Vagina (tissue), 2 donors: Measurements from ENCODE around the gene MFAP5. TPM values are rescaled to one million over a fixed set of nuclear protein-coding genes. Genes with fewer than 3 reads are reported as not detected.
"Not testable (repeated sequence)": the region's sequence is repeated elsewhere in the genome, so short reads cannot be mapped to it uniquely, and the experiment has no call there.

Source experiments
- DNase-seq, 2 donors: peaks; one replicate each; pipeline ENCODE4 v3.0.0-alpha.2; 2017; ENCODE audit errors: extremely low spot score in 2 of 2
- H3K27ac ChIP-seq: fragments of 200-600 bp; sonication (generic); one replicate; pipeline ENCODE4 v1.5.1; 2019
- H3K27me3 ChIP-seq: fragments of 200-600 bp; sonication (generic); one replicate; pipeline ENCODE4 v1.5.1; 2019
- H3K36me3 ChIP-seq, 2 donors: fragments of 200-600 bp; sonication (generic); one replicate each; pipeline ENCODE4 v1.5.1; 2017 to 2019
- H3K4me1 ChIP-seq: fragments of 200-600 bp; sonication (generic); one replicate; pipeline ENCODE4 v1.5.1; 2019
- H3K4me3 ChIP-seq, 2 donors: fragments of 200-600 bp; sonication (generic); 1 replicate in 1 of 2; 2 replicates in 1 of 2; pipeline ENCODE4 v1.5.1; 2016 to 2019
- H3K9me3 ChIP-seq: fragments of 200-600 bp; sonication (generic); one replicate; pipeline ENCODE4 v1.5.1; 2019
- POLR2A ChIP-seq, 2 donors: fragments of 450-650 bp; IDR thresholded peaks; one replicate each; pipeline ENCODE4 v1.6.1; 2017; ENCODE audit warnings: antibody characterized with exemption in 2 of 2, mild to moderate bottlenecking in 2 of 2, moderate library complexity in 2 of 2
- POLR2AphosphoS5 ChIP-seq, 2 donors: sonication (generic); formaldehyde crosslinking; IDR thresholded peaks; one replicate each; pipeline ENCODE4 v1.9.0; 2017; ENCODE audit warnings: antibody characterized with exemption in 2 of 2, mild to moderate bottlenecking in 2 of 2, low read depth in 1 of 2; ENCODE audit not compliant: insufficient read depth in 1 of 2
- intact Hi-C: fragments of 100-400 bp; cut with DNase I; formaldehyde crosslinking; loops from one replicate; pipeline ENCODE4 v1.15.1; 2023
- total RNA-seq: library from RNA; depleted of rRNA; stranded (reverse); fragments of >200 nt; gene quantifications from one replicate; pipeline ENCODE4 v1.2.3, GENCODE V29; 2016
- TF ChIP-seq, protein P1 (sequence below), 3 experiments: fragments of 450-650 bp in 2 of 3; fragments of 200-600 bp in 1 of 3; sonication (generic) in 1 of 3; IDR thresholded peaks; one replicate each; pipeline ENCODE4 v1.5.1; 2017 to 2019; ENCODE audit warnings: antibody characterized with exemption in 3 of 3, mild to moderate bottlenecking in 2 of 3, moderate library complexity in 2 of 3

Gene MFAP5
- total RNA-seq, 1 donor from 2014 or later, result 159 TPM

GRCh38 chr12:8639936-8640335 lies 22.7 kb downstream of the MFAP5 start:
- no peak for DNase-seq
- no peaks in the 10 kb centered on the region for H3K9me3 ChIP-seq
- TF ChIP-seq POLR2A (IDR thresholded peaks at IDR 0.05) (no peak), POLR2AphosphoS5 (IDR thresholded peaks at IDR 0.05; ENCODE audit: insufficient read depth in 1 of 2, low read depth in 1 of 2) (no peak)
- H3K36me3 ChIP-seq, result no peaks in the 10 kb centered on the region
- no peak overlapping the region for H3K4me3 ChIP-seq
- no peaks in the 10 kb centered on the region for H3K4me1 ChIP-seq
- intact Hi-C loops, result no loop called here
- H3K27me3 ChIP-seq, result no peaks in the 10 kb centered on the region
- no peak overlapping the region for H3K27ac ChIP-seq

GRCh38 chr12:8638951-8639350 lies 23.7 kb downstream of the MFAP5 start:
- TF ChIP-seq, protein P1, sequence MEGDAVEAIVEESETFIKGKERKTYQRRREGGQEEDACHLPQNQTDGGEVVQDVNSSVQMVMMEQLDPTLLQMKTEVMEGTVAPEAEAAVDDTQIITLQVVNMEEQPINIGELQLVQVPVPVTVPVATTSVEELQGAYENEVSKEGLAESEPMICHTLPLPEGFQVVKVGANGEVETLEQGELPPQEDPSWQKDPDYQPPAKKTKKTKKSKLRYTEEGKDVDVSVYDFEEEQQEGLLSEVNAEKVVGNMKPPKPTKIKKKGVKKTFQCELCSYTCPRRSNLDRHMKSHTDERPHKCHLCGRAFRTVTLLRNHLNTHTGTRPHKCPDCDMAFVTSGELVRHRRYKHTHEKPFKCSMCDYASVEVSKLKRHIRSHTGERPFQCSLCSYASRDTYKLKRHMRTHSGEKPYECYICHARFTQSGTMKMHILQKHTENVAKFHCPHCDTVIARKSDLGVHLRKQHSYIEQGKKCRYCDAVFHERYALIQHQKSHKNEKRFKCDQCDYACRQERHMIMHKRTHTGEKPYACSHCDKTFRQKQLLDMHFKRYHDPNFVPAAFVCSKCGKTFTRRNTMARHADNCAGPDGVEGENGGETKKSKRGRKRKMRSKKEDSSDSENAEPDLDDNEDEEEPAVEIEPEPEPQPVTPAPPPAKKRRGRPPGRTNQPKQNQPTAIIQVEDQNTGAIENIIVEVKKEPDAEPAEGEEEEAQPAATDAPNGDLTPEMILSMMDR (IDR thresholded peaks at IDR 0.05), result no peak
- TF ChIP-seq POLR2AphosphoS5 (IDR thresholded peaks at IDR 0.05; ENCODE audit: insufficient read depth in 1 of 2, low read depth in 1 of 2) (no peak), POLR2A (IDR thresholded peaks at IDR 0.05) (no peak)
- Histone ChIP-seq H3K27ac (no peak overlapping the region), H3K27me3 (no peaks in the 10 kb centered on the region), H3K9me3 (no peaks in the 10 kb centered on the region), H3K36me3 (no peaks in the 10 kb centered on the region), H3K4me3 (no peak overlapping the region), H3K4me1 (no peaks in the 10 kb centered on the region)
- DNase-seq, result no peak
- intact Hi-C loops, result no loop called here

DNA sequence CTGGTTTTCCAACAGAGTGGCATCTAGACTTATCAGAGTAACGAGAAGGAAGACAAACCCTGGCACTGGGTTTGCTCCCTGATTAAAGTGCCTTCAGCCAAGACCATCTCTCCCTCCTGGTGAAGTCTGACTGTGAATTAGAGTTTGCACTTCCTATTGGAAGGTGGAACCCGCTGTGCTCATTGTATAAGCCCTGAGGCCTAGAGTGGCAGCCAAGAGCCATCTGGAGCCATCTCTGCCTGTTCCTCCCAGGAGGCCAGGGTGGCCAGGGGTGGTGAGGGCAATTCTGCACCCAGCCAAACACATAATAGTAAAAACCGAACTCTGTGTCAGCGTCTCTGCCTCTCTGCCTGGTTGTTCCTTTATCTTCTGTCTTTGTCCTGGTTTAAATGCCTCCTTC lies 25.0 kb downstream of the MFAP5 start:
- H3K9me3 ChIP-seq, result no peaks in the 10 kb centered on the region
- H3K27me3 ChIP-seq, result no peaks in the 10 kb centered on the region
- intact Hi-C loops, result no loop called here
- TF ChIP-seq, protein P1 (IDR thresholded peaks at IDR 0.05), result no peak
- TF ChIP-seq POLR2AphosphoS5 (IDR thresholded peaks at IDR 0.05; ENCODE audit: insufficient read depth in 1 of 2, low read depth in 1 of 2) (no peak), POLR2A (IDR thresholded peaks at IDR 0.05) (no peak)
- no peak overlapping the region for H3K4me3 ChIP-seq
- no peaks in the 10 kb centered on the region for H3K4me1 ChIP-seq
- H3K27ac ChIP-seq, result no peak overlapping the region
- no peak for DNase-seq
- no peaks in the 10 kb centered on the region for H3K36me3 ChIP-seq

GRCh38 chr12:8637244-8637643 lies 25.4 kb downstream of the MFAP5 start:
- no peaks in the 10 kb centered on the region for H3K36me3 ChIP-seq
- TF ChIP-seq POLR2A (IDR thresholded peaks at IDR 0.05), result no peak
- TF ChIP-seq, protein P1 (IDR thresholded peaks at IDR 0.05), result no peak
- no peak for TF ChIP-seq POLR2AphosphoS5 (IDR thresholded peaks at IDR 0.05; ENCODE audit: insufficient read depth in 1 of 2, low read depth in 1 of 2)
- H3K4me1 ChIP-seq, result no peaks in the 10 kb centered on the region
- DNase-seq, result no peak
- intact Hi-C loops, result no loop called here
- H3K27me3 ChIP-seq, result no peaks in the 10 kb centered on the region
- H3K9me3 ChIP-seq, result no peaks in the 10 kb centered on the region
- no peak overlapping the region for H3K4me3 ChIP-seq
- H3K27ac ChIP-seq, result no peak overlapping the region

DNA sequence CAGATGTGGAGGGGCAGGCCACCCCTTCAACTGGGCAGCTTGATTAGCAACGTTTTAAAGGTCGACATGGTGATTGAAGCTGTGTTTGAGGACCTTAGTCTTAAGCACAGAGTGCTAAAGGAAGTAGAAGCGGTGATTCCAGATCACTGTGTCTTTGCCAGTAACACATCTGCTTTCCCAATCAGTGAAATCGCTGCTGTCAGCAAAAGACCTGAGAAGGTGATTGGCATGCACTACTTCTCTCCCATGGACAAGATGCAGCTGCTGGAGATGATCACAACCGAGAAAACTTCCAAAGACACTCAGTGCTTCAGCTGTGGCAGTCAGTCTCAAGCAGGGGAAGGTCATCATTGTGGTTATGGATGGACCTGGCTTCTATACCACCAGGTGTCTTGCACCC lies 26.0 kb downstream of the MFAP5 start:
- H3K27ac ChIP-seq, result no peak overlapping the region
- H3K27me3 ChIP-seq, result no peaks in the 10 kb centered on the region
- H3K9me3 ChIP-seq, result no peaks in the 10 kb centered on the region
- TF ChIP-seq POLR2AphosphoS5 (IDR thresholded peaks at IDR 0.05; ENCODE audit: insufficient read depth in 1 of 2, low read depth in 1 of 2) (no peak), POLR2A (IDR thresholded peaks at IDR 0.05) (no peak)
- TF ChIP-seq, protein P1 (IDR thresholded peaks at IDR 0.05), result no peak
- H3K36me3 ChIP-seq, result no peaks in the 10 kb centered on the region
- no peak for DNase-seq
- no peak overlapping the region for H3K4me3 ChIP-seq
- H3K4me1 ChIP-seq, result no peaks in the 10 kb centered on the region
- intact Hi-C loops, result no loop called here

GRCh38 chr12:8636007-8636346 lies 26.6 kb downstream of the MFAP5 start:
- H3K36me3 ChIP-seq, H3K4me1 ChIP-seq, H3K27me3 ChIP-seq, H3K27ac ChIP-seq, DNase-seq, intact Hi-C loops, H3K9me3 ChIP-seq, H3K4me3 ChIP-seq: not testable (repeated sequence)

DNA sequence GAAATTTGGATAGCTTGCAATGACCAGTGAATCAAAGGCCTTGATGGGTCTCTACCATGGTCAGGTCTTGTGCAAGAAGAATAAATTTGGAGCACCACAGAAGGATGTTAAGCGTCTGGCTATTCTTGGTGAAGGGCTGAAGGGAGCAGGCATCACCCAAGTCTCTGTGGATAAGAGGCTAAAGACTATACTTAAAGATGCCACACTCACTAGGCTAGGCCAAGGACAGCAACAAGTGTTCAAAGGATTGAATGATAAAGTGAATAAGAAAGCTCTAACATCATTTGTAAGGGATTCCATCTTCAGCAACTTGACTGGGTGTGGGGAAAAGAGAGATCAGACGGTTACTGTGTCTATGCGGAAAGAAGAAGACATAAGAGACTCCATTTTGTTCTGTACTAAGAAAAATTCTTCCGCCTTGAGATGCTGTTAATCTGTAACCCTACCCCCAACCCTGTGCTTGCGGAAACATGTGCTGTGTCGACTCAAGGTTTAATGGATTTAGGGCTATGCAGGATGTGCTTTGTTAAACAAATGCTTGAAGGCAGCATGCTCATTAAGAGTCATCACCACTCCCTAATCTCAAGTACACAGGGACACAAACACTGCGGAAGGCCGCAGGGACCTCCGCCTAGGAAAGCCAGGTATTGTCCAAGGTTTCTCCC lies 27.2 kb downstream of the MFAP5 start:
- H3K36me3 ChIP-seq, intact Hi-C loops, H3K4me1 ChIP-seq, H3K9me3 ChIP-seq, H3K27ac ChIP-seq, DNase-seq, H3K27me3 ChIP-seq, H3K4me3 ChIP-seq: not testable (repeated sequence)
